ENCODE data around the gene CUZD1. TPM values are rescaled to one million over a fixed set of nuclear protein-coding genes. Genes with fewer than 3 reads are reported as not detected.

CUZD1 gene
- 0.54 TPM for total RNA-seq
- 0.65 TPM for polyA plus RNA-seq (ENCODE audit: insufficient read depth, low read depth, low replicate concordance)
- long read RNA-seq, donor 1: 0 reads
- long read RNA-seq, donor 2: 0 reads
- long read RNA-seq, donor 3: 0 reads
- long read RNA-seq, donor 4: 0 reads
- long read RNA-seq, donor 5: 0 reads
- long read RNA-seq, donor 6: 0 reads
- long read RNA-seq, donor 7: 0 reads
- long read RNA-seq, donor 8: 0 reads
- long read RNA-seq, donor 9: 0 reads
- long read RNA-seq, donor 10: 0 reads

DNA sequence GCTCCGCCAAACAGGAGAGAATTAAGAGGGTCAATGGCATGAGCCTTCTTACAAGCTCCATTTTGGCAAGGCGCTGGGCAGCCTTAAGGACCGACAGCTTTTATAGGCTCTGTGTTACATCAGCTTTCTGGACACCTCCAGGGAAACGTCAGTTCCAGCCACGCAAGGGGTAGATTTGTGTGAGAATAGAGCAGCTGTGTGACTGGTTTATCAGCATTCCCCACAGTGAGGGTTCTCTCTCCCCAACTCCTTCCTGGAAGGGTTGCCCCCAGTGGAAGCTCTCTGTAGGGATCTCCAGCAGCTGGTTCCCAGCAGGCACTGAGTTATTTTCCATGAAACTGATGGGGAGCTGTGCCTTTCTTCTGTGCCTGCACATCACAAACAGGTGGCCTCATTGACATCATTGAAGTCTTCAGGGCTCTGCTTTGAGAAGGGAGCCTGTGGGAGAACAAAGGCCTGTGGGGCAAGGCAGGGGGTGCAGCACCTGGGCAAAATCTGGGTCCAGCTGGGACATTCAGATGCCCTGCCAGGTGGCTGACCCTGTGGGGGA, at the start of gene CUZD1:
CUZD1 (minus strand) TSS at position 75 of the 550 bp plus-strand sequence; CDS start at position 61, 14 bp downstream.
- peaks cover 0 to 8% (median 0%) of the 10 kb centered on the region in 3 donors for H3K9me3 ChIP-seq (ENCODE audit: control insufficient read depth in 2 of 3, insufficient read depth in 1 of 3, low read length in 3 of 3)
- intact Hi-C loops (cut with DNase I): no loop called here
- H3K4me3 ChIP-seq (ENCODE audit: low read length in 3 of 3): no peak within 1 kb of the TSS
- no peak within 1 kb of the TSS for H3K27ac ChIP-seq (ENCODE audit: low read depth in 2 of 2, low read length in 2 of 2)
- no peak for FAIRE-seq
- no peak for DNase-seq
- no peaks in the 10 kb centered on the region for H3K36me3 ChIP-seq (ENCODE audit: control insufficient read depth in 2 of 3, insufficient read depth in 3 of 3, low read length in 3 of 3)
- no peaks in the 10 kb centered on the region for H3K27me3 ChIP-seq (ENCODE audit: control insufficient read depth, insufficient read depth, low read length)
- no peaks in the 10 kb centered on the region for H3K4me1 ChIP-seq (ENCODE audit: control insufficient read depth in 2 of 3, insufficient read depth in 2 of 3, low read depth in 1 of 3, low read length in 3 of 3)
- H3K9ac ChIP-seq (ENCODE audit: low read length in 3 of 3): no peak within 1 kb of the TSS
- TF ChIP-seq, protein P1, sequence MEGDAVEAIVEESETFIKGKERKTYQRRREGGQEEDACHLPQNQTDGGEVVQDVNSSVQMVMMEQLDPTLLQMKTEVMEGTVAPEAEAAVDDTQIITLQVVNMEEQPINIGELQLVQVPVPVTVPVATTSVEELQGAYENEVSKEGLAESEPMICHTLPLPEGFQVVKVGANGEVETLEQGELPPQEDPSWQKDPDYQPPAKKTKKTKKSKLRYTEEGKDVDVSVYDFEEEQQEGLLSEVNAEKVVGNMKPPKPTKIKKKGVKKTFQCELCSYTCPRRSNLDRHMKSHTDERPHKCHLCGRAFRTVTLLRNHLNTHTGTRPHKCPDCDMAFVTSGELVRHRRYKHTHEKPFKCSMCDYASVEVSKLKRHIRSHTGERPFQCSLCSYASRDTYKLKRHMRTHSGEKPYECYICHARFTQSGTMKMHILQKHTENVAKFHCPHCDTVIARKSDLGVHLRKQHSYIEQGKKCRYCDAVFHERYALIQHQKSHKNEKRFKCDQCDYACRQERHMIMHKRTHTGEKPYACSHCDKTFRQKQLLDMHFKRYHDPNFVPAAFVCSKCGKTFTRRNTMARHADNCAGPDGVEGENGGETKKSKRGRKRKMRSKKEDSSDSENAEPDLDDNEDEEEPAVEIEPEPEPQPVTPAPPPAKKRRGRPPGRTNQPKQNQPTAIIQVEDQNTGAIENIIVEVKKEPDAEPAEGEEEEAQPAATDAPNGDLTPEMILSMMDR (IDR thresholded peaks at IDR 0.05; ENCODE audit: borderline replicate concordance, extremely low read depth, insufficient read depth): no peak

DNA sequence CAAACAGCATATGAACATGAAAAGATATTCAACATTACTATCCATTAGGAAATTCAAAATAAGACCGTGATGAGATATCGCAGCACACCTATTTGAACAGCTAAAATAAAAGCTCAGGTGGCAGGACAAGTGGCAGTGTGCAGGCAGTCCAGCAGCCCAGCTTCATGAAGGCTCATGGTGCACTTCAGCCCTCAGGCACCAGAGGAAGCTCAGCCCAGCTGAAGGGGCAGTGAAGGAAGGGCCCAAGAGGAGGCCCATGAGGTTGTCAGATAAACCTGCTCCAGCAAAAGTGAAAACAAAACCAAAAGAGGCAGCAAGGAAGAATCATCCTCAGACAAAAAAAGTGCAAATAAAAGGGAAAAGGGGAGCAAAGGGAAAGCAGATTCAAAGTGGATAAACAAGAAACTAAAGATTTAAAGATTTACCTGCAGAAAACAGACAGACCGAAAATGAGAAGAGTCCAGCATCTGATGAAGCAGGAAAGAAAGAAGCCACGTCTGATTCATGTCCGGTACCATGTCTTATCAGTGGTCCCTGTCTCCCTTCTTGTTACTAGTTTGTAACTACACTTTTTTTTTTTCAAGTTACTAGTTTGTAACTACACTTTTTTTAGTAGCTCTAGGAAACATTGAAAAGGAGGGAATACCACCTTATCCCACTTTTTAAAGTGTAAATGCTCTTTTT, 48.7 kb upstream of the CUZD1 start:
- no peak for FAIRE-seq
- no peak for DNase-seq
- intact Hi-C loops (cut with DNase I): no loop called here

DNA sequence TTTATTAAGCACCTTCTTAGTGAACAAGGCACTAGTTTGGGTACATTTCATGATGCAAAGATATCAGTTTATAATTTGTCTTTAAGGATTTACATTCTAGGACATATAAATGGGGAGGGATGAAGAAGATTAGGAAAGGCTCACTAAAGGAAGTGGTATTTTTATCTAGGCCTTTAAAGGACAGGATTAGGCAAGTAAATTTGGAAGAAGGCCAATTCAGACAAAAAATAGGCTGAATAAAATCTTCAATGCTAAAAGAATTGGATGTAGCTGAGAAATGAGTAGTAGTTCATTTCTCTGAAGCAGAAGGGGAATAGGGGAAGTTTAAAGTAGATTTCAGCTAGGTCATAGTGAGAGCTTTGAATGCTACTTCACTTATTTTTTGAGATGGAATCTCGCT, 38.5 kb upstream of the CUZD1 start:
- FAIRE-seq: no peak
- Histone ChIP-seq H3K36me3 (ENCODE audit: control insufficient read depth in 2 of 3, insufficient read depth in 3 of 3, low read length in 3 of 3) (no peaks in the 10 kb centered on the region), H3K4me1 (ENCODE audit: control insufficient read depth in 2 of 3, insufficient read depth in 2 of 3, low read depth in 1 of 3, low read length in 3 of 3) (peaks cover 0 to under 1% (median under 1%) of the 10 kb centered on the region in 3 donors), H3K27ac (ENCODE audit: low read depth in 2 of 2, low read length in 2 of 2) (no peak overlapping the region), H3K9me3 (ENCODE audit: control insufficient read depth in 2 of 3, insufficient read depth in 1 of 3, low read length in 3 of 3) (no peaks in the 10 kb centered on the region), H3K9ac (ENCODE audit: low read length in 3 of 3) (no peak overlapping the region), H3K4me3 (ENCODE audit: low read length in 3 of 3) (no peak overlapping the region), H3K27me3 (ENCODE audit: control insufficient read depth, insufficient read depth, low read length) (no peaks in the 10 kb centered on the region)
- DNase-seq: no peak
- intact Hi-C loops (cut with DNase I): no loop called here
- TF ChIP-seq, protein P1 (IDR thresholded peaks at IDR 0.05; ENCODE audit: borderline replicate concordance, extremely low read depth, insufficient read depth): no peak

More for the DNA sequence above, 48.7 kb upstream of the CUZD1 start:
- Histone ChIP-seq H3K27ac (ENCODE audit: low read depth in 2 of 2, low read length in 2 of 2) (no peak overlapping the region), H3K36me3 (ENCODE audit: control insufficient read depth in 2 of 3, insufficient read depth in 3 of 3, low read length in 3 of 3) (no peaks in the 10 kb centered on the region), H3K9me3 (ENCODE audit: control insufficient read depth in 2 of 3, insufficient read depth in 1 of 3, low read length in 3 of 3) (no peaks in the 10 kb centered on the region), H3K4me3 (ENCODE audit: low read length in 3 of 3) (no peak overlapping the region), H3K9ac (ENCODE audit: low read length in 3 of 3) (no peak overlapping the region), H3K27me3 (ENCODE audit: control insufficient read depth, insufficient read depth, low read length) (no peaks in the 10 kb centered on the region), H3K4me1 (ENCODE audit: control insufficient read depth in 2 of 3, insufficient read depth in 2 of 3, low read depth in 1 of 3, low read length in 3 of 3) (no peaks in the 10 kb centered on the region)
- TF ChIP-seq, protein P1 (IDR thresholded peaks at IDR 0.05; ENCODE audit: borderline replicate concordance, extremely low read depth, insufficient read depth): no peak

All from kidney (tissue), 22 donors.